Measurements from ENCODE around the gene PARD3.

The PARD3 gene

DNA sequence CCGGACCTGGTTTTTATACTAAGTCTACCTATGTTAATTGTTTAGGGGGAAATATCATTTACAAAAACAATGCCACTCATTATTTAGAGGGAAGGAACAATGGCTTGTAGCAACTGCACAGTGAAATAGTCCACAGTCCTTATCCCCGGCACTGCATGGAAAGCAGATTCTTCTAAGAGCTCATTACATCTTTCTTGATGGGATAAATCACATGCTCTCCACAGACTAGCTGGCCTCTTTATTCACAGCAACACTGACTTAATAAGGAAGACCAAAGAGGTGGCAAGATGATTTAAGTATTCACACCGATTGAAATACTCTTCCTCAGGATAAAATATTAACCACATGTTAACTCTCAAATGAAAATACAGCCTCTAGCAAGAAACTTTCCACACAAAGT lies 349.4 kb downstream of the PARD3 start:
- DNase-seq (ENCODE audit: low read depth, low spot score): no peak
- in situ Hi-C loops (cut with HindIII; ENCODE audit: low sequenced_read_pairs): no loop called here
- TF ChIP-seq, protein P1, sequence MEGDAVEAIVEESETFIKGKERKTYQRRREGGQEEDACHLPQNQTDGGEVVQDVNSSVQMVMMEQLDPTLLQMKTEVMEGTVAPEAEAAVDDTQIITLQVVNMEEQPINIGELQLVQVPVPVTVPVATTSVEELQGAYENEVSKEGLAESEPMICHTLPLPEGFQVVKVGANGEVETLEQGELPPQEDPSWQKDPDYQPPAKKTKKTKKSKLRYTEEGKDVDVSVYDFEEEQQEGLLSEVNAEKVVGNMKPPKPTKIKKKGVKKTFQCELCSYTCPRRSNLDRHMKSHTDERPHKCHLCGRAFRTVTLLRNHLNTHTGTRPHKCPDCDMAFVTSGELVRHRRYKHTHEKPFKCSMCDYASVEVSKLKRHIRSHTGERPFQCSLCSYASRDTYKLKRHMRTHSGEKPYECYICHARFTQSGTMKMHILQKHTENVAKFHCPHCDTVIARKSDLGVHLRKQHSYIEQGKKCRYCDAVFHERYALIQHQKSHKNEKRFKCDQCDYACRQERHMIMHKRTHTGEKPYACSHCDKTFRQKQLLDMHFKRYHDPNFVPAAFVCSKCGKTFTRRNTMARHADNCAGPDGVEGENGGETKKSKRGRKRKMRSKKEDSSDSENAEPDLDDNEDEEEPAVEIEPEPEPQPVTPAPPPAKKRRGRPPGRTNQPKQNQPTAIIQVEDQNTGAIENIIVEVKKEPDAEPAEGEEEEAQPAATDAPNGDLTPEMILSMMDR (IDR thresholded peaks at IDR 0.05; ENCODE audit: low read depth, low read length): no peak
- no peak overlapping the region for H3K4me3 ChIP-seq (ENCODE audit: low read depth, low read length)

DNA sequence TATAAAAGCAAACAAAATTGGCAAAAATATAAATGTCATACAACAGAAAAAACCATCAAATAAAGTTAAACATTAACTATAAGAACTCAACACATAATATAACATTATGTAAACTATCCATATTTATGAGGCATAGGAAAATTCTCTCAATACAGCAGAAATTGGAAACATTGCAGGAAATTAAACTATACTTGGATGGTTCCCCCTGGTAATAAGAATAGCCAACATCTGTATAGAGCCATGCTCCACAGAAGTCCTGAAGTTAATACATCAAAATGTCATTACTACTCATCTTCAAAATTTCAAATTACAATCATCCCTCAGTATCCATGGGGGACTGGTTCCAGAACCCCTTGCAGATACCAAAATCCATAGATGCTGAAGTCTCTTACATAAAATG lies 350.5 kb downstream of the PARD3 start:
- in situ Hi-C loops (cut with HindIII; ENCODE audit: low sequenced_read_pairs): no loop called here
- TF ChIP-seq, protein P1 (IDR thresholded peaks at IDR 0.05; ENCODE audit: low read depth, low read length): no peak
- DNase-seq (ENCODE audit: low read depth, low spot score): no peak
- H3K4me3 ChIP-seq (ENCODE audit: low read depth, low read length): no peak overlapping the region

DNA sequence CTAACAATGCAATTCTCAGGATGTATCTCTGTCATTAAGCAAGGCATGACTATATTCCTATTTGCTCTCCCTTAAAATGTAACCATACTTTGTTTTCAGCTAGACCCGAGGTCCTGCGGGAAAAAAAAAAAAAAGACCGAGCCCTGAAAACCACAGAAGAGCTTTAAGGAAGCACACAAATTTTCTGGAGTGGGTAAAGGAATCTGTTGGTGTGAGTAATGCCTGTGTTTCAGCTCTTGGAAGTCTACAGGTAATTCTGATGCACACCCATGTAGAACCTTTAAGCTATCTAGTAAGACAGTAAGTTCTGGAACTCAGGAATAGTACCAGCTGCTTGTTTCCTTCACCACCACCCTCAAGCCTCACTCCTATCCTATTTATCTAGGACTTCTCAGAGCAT lies 351.1 kb downstream of the PARD3 start:
- in situ Hi-C loops (cut with HindIII; ENCODE audit: low sequenced_read_pairs): no loop called here
- H3K4me3 ChIP-seq (ENCODE audit: low read depth, low read length): no peak overlapping the region
- DNase-seq (ENCODE audit: low read depth, low spot score): no peak
- TF ChIP-seq, protein P1 (IDR thresholded peaks at IDR 0.05; ENCODE audit: low read depth, low read length): no peak

DNA sequence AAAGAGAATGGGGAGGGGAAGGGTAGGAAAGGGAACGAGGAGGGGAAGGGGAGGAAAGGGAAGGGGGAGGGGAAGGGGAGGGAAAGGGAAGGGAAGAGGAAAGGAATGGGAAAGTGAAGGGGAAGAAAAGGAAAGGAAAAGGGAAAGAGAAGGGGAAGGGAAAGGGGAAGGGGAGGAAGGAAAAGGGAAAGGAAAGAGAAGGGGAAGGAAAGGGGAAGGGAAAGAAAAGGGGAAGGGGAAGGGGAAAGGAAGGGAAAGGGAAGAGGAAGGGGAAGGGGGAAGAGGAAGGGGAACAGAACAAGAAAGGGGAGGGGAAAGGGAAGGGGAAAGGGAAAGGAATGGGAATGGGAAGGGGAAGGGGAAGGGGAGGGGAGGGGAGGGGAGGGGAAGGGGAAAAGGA lies 352.1 kb downstream of the PARD3 start:
- H3K4me3 ChIP-seq (ENCODE audit: low read depth, low read length): no peak overlapping the region
- in situ Hi-C loops (cut with HindIII; ENCODE audit: low sequenced_read_pairs): no loop called here
- TF ChIP-seq, protein P1 (IDR thresholded peaks at IDR 0.05; ENCODE audit: low read depth, low read length): no peak
- no peak for DNase-seq (ENCODE audit: low read depth, low spot score)

DNA sequence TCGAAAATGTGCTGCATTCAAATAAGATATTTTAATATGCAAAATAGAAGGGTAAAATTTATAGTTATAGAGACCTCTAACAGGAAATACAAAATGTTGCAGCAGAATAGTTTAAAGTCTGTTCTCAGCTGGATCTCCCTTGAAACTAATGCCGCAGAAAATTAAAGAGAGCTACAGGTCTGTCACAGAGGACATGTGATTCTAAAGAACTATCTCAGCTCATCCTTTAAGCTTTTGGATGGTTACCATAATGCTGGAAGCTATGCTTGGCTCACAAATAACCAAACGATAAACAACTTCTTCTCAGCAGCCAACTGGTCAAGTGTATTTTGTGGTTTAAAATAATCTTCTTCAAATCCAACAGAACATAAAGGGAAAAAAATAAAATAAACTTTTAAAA lies 353.0 kb downstream of the PARD3 start:
- TF ChIP-seq, protein P1 (IDR thresholded peaks at IDR 0.05; ENCODE audit: low read depth, low read length): no peak
- no peak overlapping the region for H3K4me3 ChIP-seq (ENCODE audit: low read depth, low read length)
- no peak for DNase-seq (ENCODE audit: low read depth, low spot score)
- in situ Hi-C loops (cut with HindIII; ENCODE audit: low sequenced_read_pairs): no loop called here

DNA sequence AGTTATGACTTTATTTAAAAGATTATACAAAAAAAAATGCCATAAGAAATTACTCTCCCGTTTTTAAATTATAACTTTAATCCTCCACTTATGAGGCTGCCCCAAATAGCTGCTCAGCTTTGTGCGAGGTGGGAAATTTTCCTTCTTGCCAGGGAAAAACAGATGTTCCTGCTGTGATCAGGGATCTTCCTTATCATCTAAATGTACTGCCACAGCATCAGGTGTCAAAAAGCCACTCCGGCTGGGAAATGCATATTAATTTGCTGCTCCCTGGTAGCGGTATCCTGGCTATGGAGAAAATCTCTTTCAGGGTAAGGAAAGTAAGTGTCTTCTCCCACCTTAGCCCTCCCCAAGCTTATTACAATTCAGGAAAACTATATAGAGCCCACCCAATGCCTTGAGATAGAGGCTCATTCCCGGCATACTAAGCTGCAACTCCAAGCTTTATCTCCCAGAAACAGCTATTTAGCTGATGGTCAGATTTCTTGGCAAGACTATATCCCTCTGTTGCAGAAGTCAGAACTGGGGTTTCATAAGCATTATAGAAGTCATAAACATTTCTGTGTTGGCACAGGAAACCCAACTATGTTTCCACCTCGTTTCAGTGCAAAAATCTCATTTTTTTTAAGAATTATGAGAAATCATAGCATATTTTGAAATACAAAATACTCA lies 360.4 kb downstream of the PARD3 start:
- no peak for DNase-seq (ENCODE audit: low read depth, low spot score)
- in situ Hi-C loops (cut with HindIII; ENCODE audit: low sequenced_read_pairs): no loop called here
- no peak overlapping the region for H3K4me3 ChIP-seq (ENCODE audit: low read depth, low read length)
- TF ChIP-seq, protein P1 (IDR thresholded peaks at IDR 0.05; ENCODE audit: low read depth, low read length): no peak
